Coronary artery (tissue), 2 donors: Measurements from ENCODE around the gene TAS2R50.

Experiments used
- DNase-seq: peaks from one replicate; pipeline ENCODE4 v3.0.0-alpha.2; 2017; ENCODE audit warnings: low spot score
- H3K27ac ChIP-seq, 2 donors: fragments of 200-600 bp; sonication (generic); one replicate each; pipeline ENCODE4 v1.5.1; 2016 to 2019
- H3K4me3 ChIP-seq: fragments of 200-600 bp; sonication (generic); 2 replicates; pipeline ENCODE4 v1.5.1; 2016; ENCODE audit warnings: mild to moderate bottlenecking, moderate library complexity
- TF ChIP-seq, protein P1 (sequence below): fragments of 200-600 bp; sonication (generic); IDR thresholded peaks from one replicate; pipeline ENCODE4 v1.5.1; 2019; ENCODE audit warnings: antibody characterized with exemption

TAS2R50 gene

GRCh38 chr12:10939163-10939562, 47.5 kb downstream of the TAS2R50 start, which contains the start of gene TAS2R14:
Gene TAS2R14 (minus strand): TSS chr12:10939263. CDS start chr12:10939207, 56 bp downstream.
- TF ChIP-seq, protein P1, sequence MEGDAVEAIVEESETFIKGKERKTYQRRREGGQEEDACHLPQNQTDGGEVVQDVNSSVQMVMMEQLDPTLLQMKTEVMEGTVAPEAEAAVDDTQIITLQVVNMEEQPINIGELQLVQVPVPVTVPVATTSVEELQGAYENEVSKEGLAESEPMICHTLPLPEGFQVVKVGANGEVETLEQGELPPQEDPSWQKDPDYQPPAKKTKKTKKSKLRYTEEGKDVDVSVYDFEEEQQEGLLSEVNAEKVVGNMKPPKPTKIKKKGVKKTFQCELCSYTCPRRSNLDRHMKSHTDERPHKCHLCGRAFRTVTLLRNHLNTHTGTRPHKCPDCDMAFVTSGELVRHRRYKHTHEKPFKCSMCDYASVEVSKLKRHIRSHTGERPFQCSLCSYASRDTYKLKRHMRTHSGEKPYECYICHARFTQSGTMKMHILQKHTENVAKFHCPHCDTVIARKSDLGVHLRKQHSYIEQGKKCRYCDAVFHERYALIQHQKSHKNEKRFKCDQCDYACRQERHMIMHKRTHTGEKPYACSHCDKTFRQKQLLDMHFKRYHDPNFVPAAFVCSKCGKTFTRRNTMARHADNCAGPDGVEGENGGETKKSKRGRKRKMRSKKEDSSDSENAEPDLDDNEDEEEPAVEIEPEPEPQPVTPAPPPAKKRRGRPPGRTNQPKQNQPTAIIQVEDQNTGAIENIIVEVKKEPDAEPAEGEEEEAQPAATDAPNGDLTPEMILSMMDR, result no peak
- Histone ChIP-seq H3K4me3 (no peak within 1 kb of the TSS), H3K27ac (no peak within 1 kb of the TSS)
- no peak for DNase-seq

DNA sequence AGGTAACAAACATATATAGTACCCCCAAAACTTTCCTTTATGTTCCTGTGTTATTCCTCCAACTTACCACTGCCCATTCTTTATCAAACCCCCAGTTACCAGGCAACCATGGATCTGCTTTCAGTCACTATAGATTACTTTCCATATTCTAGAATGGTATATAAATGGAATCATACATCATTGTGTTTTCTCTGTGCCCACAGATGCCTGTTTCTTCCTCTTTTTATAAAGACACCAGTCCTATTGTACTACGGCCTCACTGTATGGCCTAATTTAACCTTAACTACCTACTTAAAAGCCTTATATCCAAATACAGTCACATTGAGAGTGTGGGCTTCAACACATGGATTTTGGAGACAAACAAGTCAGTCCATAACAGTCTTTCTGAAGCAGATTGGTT, 50.2 kb downstream of the TAS2R50 start:
- no peak for DNase-seq
- TF ChIP-seq, protein P1, result no peak
- no peak overlapping the region for H3K4me3 ChIP-seq
- no peak overlapping the region for H3K27ac ChIP-seq
